Suprapubic skin (tissue), 3 donors: ENCODE data around the gene CNN2.

Experiments used
- CTCF ChIP-seq, 2 donors: fragments of 200-600 bp in 1 of 2; fragments of 450-650 bp in 1 of 2; sonication (generic) in 1 of 2; IDR thresholded peaks; one replicate each; pipeline ENCODE4 v1.5.1; 2016 to 2019; ENCODE audit warnings: antibody characterized with exemption in 2 of 2, mild to moderate bottlenecking in 1 of 2, moderate library complexity in 1 of 2
- POLR2A ChIP-seq, 2 donors: fragments of 450-650 bp; IDR thresholded peaks; one replicate each; pipeline ENCODE4 v1.6.1; 2017; ENCODE audit warnings: antibody characterized with exemption in 2 of 2, mild to moderate bottlenecking in 2 of 2, moderate library complexity in 2 of 2

GRCh38 chr19:990746-991145, 35.7 kb upstream of the CNN2 start:
- TF ChIP-seq CTCF (IDR thresholded peaks at IDR 0.05) (no peak), POLR2A (IDR thresholded peaks at IDR 0.05) (no peak)
